Naive thymus-derived CD4-positive, alpha-beta T cell (primary cell): ENCODE data around the gene GTF2H1. TPM values are rescaled to one million over a fixed set of nuclear protein-coding genes. Genes with fewer than 3 reads are reported as not detected.

Experiments
- ATAC-seq: fragments of 150-1000 bp; cut with Tn5 transposase; 2 replicates; pipeline ENCODE4 v1.10.0; 2021; ENCODE audit warnings: mild to moderate bottlenecking, moderate library complexity
- CTCF ChIA-PET: fragments of 350-600 bp; sonication (Branson Sonifier 250); formaldehyde crosslinking; loops from one replicate; lab custom pipeline; 2021; ENCODE audit warnings: antibody characterized with exemption; lab: Charles Lee
- POLR2A ChIA-PET: fragments of 350-600 bp; sonication (Branson Sonifier 250); formaldehyde crosslinking; loops from one replicate; lab custom pipeline; 2021; ENCODE audit warnings: antibody characterized with exemption, inconsistent platforms; lab: Charles Lee
- DNase-seq, 9 donors: peaks; one replicate each; pipeline versions ENCODE4 v3.0.0 to v3.0.0-alpha.2; 2020 to 2022; ENCODE audit warnings: mixed read lengths in 1 of 9
- H3K27ac ChIP-seq: one replicate; pipeline ENCODE4 v1.7.0; 2013; ENCODE audit warnings: mild to moderate bottlenecking, low read depth, low read length, moderate library complexity
- H3K27me3 ChIP-seq, 2 donors: one replicate each; pipeline ENCODE4 v1.7.0; 2013; ENCODE audit warnings: low read length in 2 of 2, mild to moderate bottlenecking in 2 of 2, moderate library complexity in 2 of 2; ENCODE audit not compliant: control insufficient read depth in 2 of 2, insufficient read depth in 2 of 2
- H3K36me3 ChIP-seq, 3 experiments: 1 replicate in 2 of 3; 2 replicates in 1 of 3; pipeline ENCODE4 v1.7.0; 2013; ENCODE audit warnings: low read length in 3 of 3, mild to moderate bottlenecking in 3 of 3, moderate library complexity in 1 of 3; ENCODE audit not compliant: insufficient read depth in 3 of 3, control insufficient read depth in 2 of 3
- H3K4me1 ChIP-seq, 2 donors: one replicate each; pipeline ENCODE4 v1.7.0; 2013; ENCODE audit warnings: low read length in 2 of 2, mild to moderate bottlenecking in 2 of 2, moderate library complexity in 1 of 2; ENCODE audit not compliant: control insufficient read depth in 2 of 2, insufficient read depth in 2 of 2
- H3K4me3 ChIP-seq: 2 replicates; pipeline ENCODE4 v1.7.0; 2013; ENCODE audit warnings: mild to moderate bottlenecking, low read length
- H3K9me3 ChIP-seq, 3 experiments: 1 replicate in 2 of 3; 2 replicates in 1 of 3; pipeline ENCODE4 v1.7.0; 2013; ENCODE audit warnings: low read length in 3 of 3; ENCODE audit not compliant: control insufficient read depth in 2 of 3
- H3K27ac Mint-ChIP-seq, 9 donors: one replicate each; pipeline ENCODE4 v1.8.0; 2020 to 2022; ENCODE audit warnings: mixed read lengths in 9 of 9, mild to moderate bottlenecking in 8 of 9, moderate library complexity in 5 of 9, inconsistent platforms in 2 of 9
- H3K27me3 Mint-ChIP-seq, 5 donors: one replicate each; pipeline ENCODE4 v1.8.0; 2021 to 2022; ENCODE audit warnings: mixed read lengths in 5 of 5, mild to moderate bottlenecking in 1 of 5
- H3K36me3 Mint-ChIP-seq, 5 donors: one replicate each; pipeline ENCODE4 v1.8.0; 2020 to 2022; ENCODE audit warnings: mixed read lengths in 5 of 5, mild to moderate bottlenecking in 3 of 5, inconsistent platforms in 1 of 5
- H3K4me1 Mint-ChIP-seq, 7 donors: one replicate each; pipeline ENCODE4 v1.8.0; 2020 to 2022; ENCODE audit warnings: mixed read lengths in 7 of 7, mild to moderate bottlenecking in 3 of 7, inconsistent platforms in 1 of 7
- H3K4me3 Mint-ChIP-seq, 10 donors: one replicate each; pipeline ENCODE4 v1.8.0; 2020 to 2022; ENCODE audit warnings: mild to moderate bottlenecking in 10 of 10, mixed read lengths in 10 of 10, moderate library complexity in 6 of 10, inconsistent platforms in 2 of 10
- H3K9me3 Mint-ChIP-seq, 11 donors: one replicate each; pipeline ENCODE4 v1.8.0; 2020 to 2022; ENCODE audit warnings: mixed read lengths in 11 of 11, mild to moderate bottlenecking in 4 of 11, inconsistent platforms in 1 of 11, moderate library complexity in 1 of 11
- intact Hi-C, 2 donors: fragments of 100-400 bp; cut with micrococcal nuclease; formaldehyde crosslinking; loops; one replicate each; pipeline ENCODE4 v1.15.1; 2023
- polyA plus RNA-seq, 2 donors: library from polyadenylated mRNA; unstranded; fragments of 300-500 nt; fragmentation: Illumina TruSeq; gene quantifications; one replicate each; pipeline ENCODE4 v1.2.3, GENCODE V29; 2021
- total RNA-seq, 6 experiments: library from RNA in 5 of 6; stranded (reverse) in 5 of 6; gene quantifications; 1 replicate in 5 of 6; 2 replicates in 1 of 6; pipeline ENCODE4 v1.2.3 and lab custom pipeline; 2021 to 2026

Gene GTF2H1
- total and polyA plus RNA-seq, 7 experiments from 2014 or later, result 26.3 to 63.2 (median 43.2) TPM

- no peak overlapping the region for H3K4me3 Mint-ChIP-seq
- H3K27ac ChIP-seq, result no peak overlapping the region
- no peaks in the 10 kb centered on the region for H3K27me3 Mint-ChIP-seq
- H3K36me3 Mint-ChIP-seq, result peaks cover 9 to 31% (median 27%) of the 10 kb centered on the region in 5 donors
- no peak overlapping the region for H3K4me3 ChIP-seq
- H3K4me1 Mint-ChIP-seq, result peaks cover 0 to 16% (median 6%) of the 10 kb centered on the region in 7 donors
- ChIA-PET POLR2A (interaction anchor here (1.2 to 1.3 kb wide), 2 partner anchors 31 to 43 kb away, joined by 4 to 5 read pairs; partner anchors contain the start of genes GTF2H1 and HPS5), CTCF (no interaction called here)
- intact Hi-C loops, result no loop called here
- no peaks in the 10 kb centered on the region for H3K9me3 Mint-ChIP-seq
- no peaks in the 10 kb centered on the region for H3K4me1 ChIP-seq
- no peaks in the 10 kb centered on the region for H3K9me3 ChIP-seq
- peak overlapping the region in 3 of 9 donors; percentile 23 to 76 (median 58) for H3K27ac Mint-ChIP-seq
- no peak for ATAC-seq
- H3K27me3 ChIP-seq, result no peaks in the 10 kb centered on the region
- DNase-seq, result no peak
- H3K36me3 ChIP-seq, result peaks cover 15 to 51% (median 20%) of the 10 kb centered on the region in 3 experiments
Observed at GRCh38 chr11:18364495-18365073, 42.2 kb downstream of the GTF2H1 start.

- Mint-ChIP-seq H3K4me1 (peaks cover 0 to 16% (median 6%) of the 10 kb centered on the region in 7 donors), H3K27me3 (no peaks in the 10 kb centered on the region), H3K4me3 (no peak overlapping the region), H3K36me3 (peaks cover 9 to 31% (median 27%) of the 10 kb centered on the region in 5 donors), H3K9me3 (no peaks in the 10 kb centered on the region), H3K27ac (peak overlapping the region in 6 of 9 donors; percentile 13 to 80 (median 58))
- ATAC-seq (no peak), DNase-seq (no peak)
- Histone ChIP-seq H3K36me3 (peaks cover 15 to 42% (median 20%) of the 10 kb centered on the region in 3 experiments), H3K27me3 (no peaks in the 10 kb centered on the region), H3K4me1 (no peaks in the 10 kb centered on the region), H3K9me3 (no peaks in the 10 kb centered on the region), H3K27ac (peak overlapping the region; percentile 35), H3K4me3 (no peak overlapping the region)
- intact Hi-C loops, result loop anchor here in 1 of 2 donors (2.0 kb wide), 1 partner anchor 17 kb away; no protein-coding TSS in a partner anchor
- ChIA-PET CTCF (interaction anchor here (0.6 kb wide), 1 partner anchor 18 kb away, joined by 3 read pairs; no protein-coding TSS in a partner anchor), POLR2A (interaction anchor here (1.1 to 1.2 kb wide), 2 partner anchors 30 to 32 kb away, joined by 3 to 4 read pairs; no protein-coding TSS in a partner anchor)
Observed at GRCh38 chr11:18365741-18366140, 43.4 kb downstream of the GTF2H1 start.

GRCh38 chr11:18366286-18366685 lies 43.9 kb downstream of the GTF2H1 start:
- H3K27me3 Mint-ChIP-seq, result no peaks in the 10 kb centered on the region
- intact Hi-C loops, result loop anchor here in 1 of 2 donors (2.0 kb wide), 1 partner anchor 17 kb away; no protein-coding TSS in a partner anchor
- DNase-seq, result no peak
- H3K27me3 ChIP-seq, result no peaks in the 10 kb centered on the region
- POLR2A ChIA-PET, result no interaction called here
- H3K4me1 ChIP-seq, result no peaks in the 10 kb centered on the region
- H3K36me3 ChIP-seq, result peaks cover 15 to 37% (median 20%) of the 10 kb centered on the region in 3 experiments
- no peaks in the 10 kb centered on the region for H3K9me3 ChIP-seq
- no peak overlapping the region for H3K4me3 Mint-ChIP-seq
- no peak overlapping the region for H3K27ac ChIP-seq
- H3K36me3 Mint-ChIP-seq, result peaks cover 9 to 35% (median 24%) of the 10 kb centered on the region in 5 donors
- ATAC-seq, result no peak
- peaks cover 0 to 17% (median 6%) of the 10 kb centered on the region in 7 donors for H3K4me1 Mint-ChIP-seq
- H3K27ac Mint-ChIP-seq, result peak overlapping the region in 5 of 9 donors; percentile 5 to 80 (median 59)
- CTCF ChIA-PET, result interaction anchor here (0.6 kb wide), 1 partner anchor 17 kb away, joined by 3 read pairs; no protein-coding TSS in a partner anchor
- no peak overlapping the region for H3K4me3 ChIP-seq
- H3K9me3 Mint-ChIP-seq, result no peaks in the 10 kb centered on the region

- no peaks in the 10 kb centered on the region for H3K27me3 Mint-ChIP-seq
- Histone ChIP-seq H3K4me1 (no peaks in the 10 kb centered on the region), H3K27ac (no peak overlapping the region), H3K36me3 (peaks cover 12 to 28% (median 15%) of the 10 kb centered on the region in 3 experiments), H3K9me3 (no peaks in the 10 kb centered on the region), H3K27me3 (no peaks in the 10 kb centered on the region), H3K4me3 (no peak overlapping the region)
- peak overlapping the region in 7 of 9 donors; percentile 0 to 80 (median 58) for H3K27ac Mint-ChIP-seq
- peaks cover 0 to 19% (median 6%) of the 10 kb centered on the region in 7 donors for H3K4me1 Mint-ChIP-seq
- H3K9me3 Mint-ChIP-seq, result no peaks in the 10 kb centered on the region
- DNase-seq (no peak), ATAC-seq (no peak)
- intact Hi-C loops, result loop anchor here in 1 of 2 donors (2.0 kb wide), 1 partner anchor 15 kb away; no protein-coding TSS in a partner anchor
- H3K36me3 Mint-ChIP-seq, result peaks cover 9 to 33% (median 24%) of the 10 kb centered on the region in 5 donors
- ChIA-PET POLR2A (interaction anchor here (0.6 to 1.5 kb wide), 3 partner anchors 12 to 27 kb away, joined by 5 to 6 read pairs (median 5); partner anchors contain the start of gene LDHA), CTCF (no interaction called here)
- H3K4me3 Mint-ChIP-seq, result no peak overlapping the region
Observed at GRCh38 chr11:18367431-18367830, 45.1 kb downstream of the GTF2H1 start.

GRCh38 chr11:18368221-18368620 lies 45.9 kb downstream of the GTF2H1 start:
- peaks cover 9 to 36% (median 24%) of the 10 kb centered on the region in 5 donors for H3K36me3 Mint-ChIP-seq
- no peak overlapping the region for H3K4me3 Mint-ChIP-seq
- POLR2A ChIA-PET, result interaction anchor here (1.4 to 1.5 kb wide), 2 partner anchors 16 to 26 kb away, joined by 5 read pairs; partner anchors contain the start of gene LDHA
- intact Hi-C loops, result loop anchor here in 1 of 2 donors (1.0 to 2.0 kb wide), 2 partner anchors 17 to 26 kb away; partner anchors contain the start of gene LDHA
- H3K36me3 ChIP-seq, result peaks cover 9 to 25% (median 15%) of the 10 kb centered on the region in 3 experiments
- no peaks in the 10 kb centered on the region for H3K27me3 ChIP-seq
- H3K9me3 Mint-ChIP-seq, result no peaks in the 10 kb centered on the region
- no peak overlapping the region for H3K27ac ChIP-seq
- H3K4me1 ChIP-seq, result no peaks in the 10 kb centered on the region
- H3K27me3 Mint-ChIP-seq, result no peaks in the 10 kb centered on the region
- ATAC-seq (no peak), DNase-seq (no peak)
- H3K4me3 ChIP-seq, result no peak overlapping the region
- H3K9me3 ChIP-seq, result no peaks in the 10 kb centered on the region
- CTCF ChIA-PET, result no interaction called here
- H3K27ac Mint-ChIP-seq, result peak overlapping the region in 7 of 9 donors; percentile 0 to 82 (median 63)
- peaks cover 0 to 22% (median 6%) of the 10 kb centered on the region in 7 donors for H3K4me1 Mint-ChIP-seq

GRCh38 chr11:18369398-18369797 lies 47.0 kb downstream of the GTF2H1 start:
- ATAC-seq (no peak), DNase-seq (no peak)
- H3K27me3 ChIP-seq, result no peaks in the 10 kb centered on the region
- no peak overlapping the region for H3K27ac ChIP-seq
- ChIA-PET CTCF (interaction anchor here (0.5 kb wide), 1 partner anchor 24 kb away, joined by 4 read pairs; no protein-coding TSS in a partner anchor), POLR2A (no interaction called here)
- peaks cover 0 to 15% (median 13%) of the 10 kb centered on the region in 3 experiments for H3K36me3 ChIP-seq
- Mint-ChIP-seq H3K27ac (peak overlapping the region in 6 of 9 donors; percentile 13 to 80 (median 51)), H3K4me3 (no peak overlapping the region), H3K36me3 (peaks cover 5 to 32% (median 19%) of the 10 kb centered on the region in 5 donors), H3K4me1 (peaks cover 0 to 22% (median 6%) of the 10 kb centered on the region in 7 donors), H3K9me3 (no peaks in the 10 kb centered on the region), H3K27me3 (no peaks in the 10 kb centered on the region)
- no peaks in the 10 kb centered on the region for H3K4me1 ChIP-seq
- H3K9me3 ChIP-seq, result no peaks in the 10 kb centered on the region
- no peak overlapping the region for H3K4me3 ChIP-seq
- intact Hi-C loops, result loop anchor here in 1 of 2 donors (2.0 kb wide), 1 partner anchor 19 kb away; no protein-coding TSS in a partner anchor
